ENCODE results near the gene PTPRE.

DNA sequence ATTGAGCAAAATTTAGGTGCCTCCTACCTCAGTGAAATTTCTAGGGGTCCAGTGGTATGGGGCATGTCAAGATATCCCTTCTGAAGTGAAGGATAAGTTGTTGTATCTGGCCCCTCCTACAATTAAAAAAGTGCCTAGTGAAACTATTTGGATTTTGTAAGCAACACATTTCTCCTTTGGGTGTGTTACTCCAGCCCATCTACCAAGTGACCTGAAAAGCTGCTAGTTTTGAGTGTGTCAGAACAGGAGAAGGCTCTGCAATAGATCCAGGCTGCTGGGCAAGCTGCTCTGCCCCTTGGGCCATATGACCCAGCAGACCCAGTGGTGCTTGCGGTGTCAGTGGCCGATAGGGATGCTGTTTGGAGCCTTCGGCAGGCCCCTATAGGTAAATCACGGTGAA, 46.0 kb downstream of the PTPRE start:
- TF ChIP-seq POLR2A (IDR thresholded peaks at IDR 0.05) (no peak), POLR2AphosphoS5 (IDR thresholded peaks at IDR 0.05) (no peak)
- TF ChIP-seq, protein P1, sequence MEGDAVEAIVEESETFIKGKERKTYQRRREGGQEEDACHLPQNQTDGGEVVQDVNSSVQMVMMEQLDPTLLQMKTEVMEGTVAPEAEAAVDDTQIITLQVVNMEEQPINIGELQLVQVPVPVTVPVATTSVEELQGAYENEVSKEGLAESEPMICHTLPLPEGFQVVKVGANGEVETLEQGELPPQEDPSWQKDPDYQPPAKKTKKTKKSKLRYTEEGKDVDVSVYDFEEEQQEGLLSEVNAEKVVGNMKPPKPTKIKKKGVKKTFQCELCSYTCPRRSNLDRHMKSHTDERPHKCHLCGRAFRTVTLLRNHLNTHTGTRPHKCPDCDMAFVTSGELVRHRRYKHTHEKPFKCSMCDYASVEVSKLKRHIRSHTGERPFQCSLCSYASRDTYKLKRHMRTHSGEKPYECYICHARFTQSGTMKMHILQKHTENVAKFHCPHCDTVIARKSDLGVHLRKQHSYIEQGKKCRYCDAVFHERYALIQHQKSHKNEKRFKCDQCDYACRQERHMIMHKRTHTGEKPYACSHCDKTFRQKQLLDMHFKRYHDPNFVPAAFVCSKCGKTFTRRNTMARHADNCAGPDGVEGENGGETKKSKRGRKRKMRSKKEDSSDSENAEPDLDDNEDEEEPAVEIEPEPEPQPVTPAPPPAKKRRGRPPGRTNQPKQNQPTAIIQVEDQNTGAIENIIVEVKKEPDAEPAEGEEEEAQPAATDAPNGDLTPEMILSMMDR (IDR thresholded peaks at IDR 0.05) = no peak

All from upper lobe of left lung (tissue), 4 donors.